Femur (tissue), 1 donor: ENCODE measurements around the gene SGSH.

Experiments used
- DNase-seq: peaks from one replicate; pipeline ENCODE4 v3.0.0-alpha.2; 2017

Gene SGSH

GRCh38 chr17:80181431-80181830 is 38.7 kb downstream of the SGSH start:
- DNase-seq = no peak

- no peak for DNase-seq
These were observed 39.9 kb downstream of the SGSH start for GRCh38 chr17:80180192-80180591.

- DNase-seq = no peak
These were observed 42.0 kb downstream of the SGSH start for GRCh38 chr17:80177986-80178595.

GRCh38 chr17:80176757-80177156 is 43.4 kb downstream of the SGSH start:
- DNase-seq = no peak

GRCh38 chr17:80173916-80174315 is 46.2 kb downstream of the SGSH start:
- no peak for DNase-seq

GRCh38 chr17:80173126-80173525 is 47.0 kb downstream of the SGSH start:
- DNase-seq = no peak

- no peak for DNase-seq
These were observed 48.5 kb downstream of the SGSH start for GRCh38 chr17:80171681-80172080.

- no peak for DNase-seq
These were observed 50.2 kb downstream of the SGSH start, which contains the start of gene CARD14 for GRCh38 chr17:80169784-80170500. Gene CARD14 (plus strand): TSS chr17:80170030. CDS start chr17:80181439, 11,409 bp downstream.

GRCh38 chr17:80169107-80169506 is 51.0 kb downstream of the SGSH start:
- no peak for DNase-seq

GRCh38 chr17:80168371-80168770 is 51.8 kb downstream of the SGSH start:
- no peak for DNase-seq

GRCh38 chr17:80166446-80166845 is 53.7 kb downstream of the SGSH start:
- DNase-seq = no peak

GRCh38 chr17:80164185-80164584 is 55.9 kb downstream of the SGSH start:
- no peak for DNase-seq

- DNase-seq = no peak
These were observed 56.8 kb downstream of the SGSH start for GRCh38 chr17:80163336-80163735.

GRCh38 chr17:80160536-80160935 is 59.6 kb downstream of the SGSH start:
- no peak for DNase-seq
